Thymus (tissue), 11 donors: ENCODE measurements around the gene ASPSCR1. TPM values are rescaled to one million over a fixed set of nuclear protein-coding genes. Genes with fewer than 3 reads are reported as not detected.
A peak's percentile ranks its signal among the peaks of the same experiment; 100 is the strongest.

Experiments
- DNase-seq, 9 donors: peaks; one replicate each; pipeline ENCODE4 v3.0.0-alpha.2; 2013; ENCODE audit warnings: low spot score in 9 of 9, low read depth in 6 of 9, missing footprints in 1 of 9
- H3K27ac ChIP-seq, 2 donors: one replicate each; pipeline ENCODE4 v1.5.1; 2013; ENCODE audit warnings: control low read depth in 1 of 2, low read depth in 1 of 2, low read length in 1 of 2, mild to moderate bottlenecking in 1 of 2, moderate library complexity in 1 of 2
- H3K27me3 ChIP-seq, 2 donors: one replicate each; pipeline ENCODE4 v1.5.1; 2013; ENCODE audit warnings: low read length in 1 of 2; ENCODE audit not compliant: control insufficient read depth in 2 of 2, insufficient read depth in 1 of 2
- H3K36me3 ChIP-seq, 2 donors: one replicate each; pipeline ENCODE4 v1.5.1; 2013; ENCODE audit warnings: low read length in 1 of 2, mild to moderate bottlenecking in 1 of 2, moderate library complexity in 1 of 2; ENCODE audit not compliant: control insufficient read depth in 2 of 2, insufficient read depth in 2 of 2
- H3K4me1 ChIP-seq, 2 donors: one replicate each; pipeline ENCODE4 v1.5.1; 2013; ENCODE audit warnings: low read length in 2 of 2; ENCODE audit not compliant: control insufficient read depth in 2 of 2, insufficient read depth in 2 of 2
- H3K4me3 ChIP-seq, 2 donors: one replicate each; pipeline ENCODE4 v1.5.1; 2013; ENCODE audit warnings: low read length in 2 of 2, control low read depth in 1 of 2, mild to moderate bottlenecking in 1 of 2
- H3K9me3 ChIP-seq, 2 donors: one replicate each; pipeline ENCODE4 v1.5.1; 2013; ENCODE audit warnings: low read length in 1 of 2, mild to moderate bottlenecking in 1 of 2; ENCODE audit not compliant: control insufficient read depth in 2 of 2, insufficient read depth in 1 of 2
- WGBS: extraction: QIAGEN DNeasy Blood & Tissue Kit; methylation state at CpG from one replicate; pipeline ENCODE4 v1.1.7; 2013; 5-methylcytosine and 5-hydroxymethylcytosine counted together
- polyA plus RNA-seq: library from polyadenylated mRNA; stranded (reverse); fragments of 200-250 nt; gene quantifications from one replicate; pipeline ENCODE4 v1.2.3, GENCODE V29; 2013
- total RNA-seq: library from RNA; stranded (reverse); fragments of 120-200 nt; gene quantifications from one replicate; pipeline ENCODE4 v1.2.4, GENCODE V29; 2013
- donor health status: healthy.

The ASPSCR1 gene
- total and polyA plus RNA-seq, 2 donors: 27.6 to 57.6 TPM

GRCh38 chr17:81958633-81959342, 18.6 kb upstream of the ASPSCR1 start:
- Histone ChIP-seq H3K9me3 (peaks cover 0 to 1% of the 10 kb centered on the region in 2 donors), H3K4me3 (no peak overlapping the region), H3K4me1 (peaks cover 7 to 11% of the 10 kb centered on the region in 2 donors), H3K27ac (no peak overlapping the region), H3K36me3 (no peaks in the 10 kb centered on the region), H3K27me3 (peaks cover 58 to 77% of the 10 kb centered on the region in 2 donors)
- WGBS: 78% methylated on average over 15 of the region's 15 CpGs
- DNase-seq: no peak

GRCh38 chr17:81959362-81960129, 17.9 kb upstream of the ASPSCR1 start:
- H3K27me3 ChIP-seq: peaks cover 66 to 79% of the 10 kb centered on the region in 2 donors
- WGBS: 3% methylated on average over 112 of the region's 112 CpGs
- H3K27ac ChIP-seq: no peak overlapping the region
- DNase-seq: peak in 6 of 9 donors; percentile 49 to 83 (median 70)
- peak overlapping the region; percentile 16 to 49 for H3K4me3 ChIP-seq
- peaks cover 7 to 11% of the 10 kb centered on the region in 2 donors for H3K4me1 ChIP-seq
- H3K36me3 ChIP-seq: no peaks in the 10 kb centered on the region
- H3K9me3 ChIP-seq: peaks cover 0 to 1% of the 10 kb centered on the region in 2 donors

- Histone ChIP-seq H3K36me3 (no peaks in the 10 kb centered on the region), H3K4me1 (peaks cover 7 to 11% of the 10 kb centered on the region in 2 donors), H3K4me3 (peak overlapping the region in 1 of 2 donors; percentile 49), H3K27ac (no peak overlapping the region), H3K9me3 (no peaks in the 10 kb centered on the region), H3K27me3 (peaks cover 68 to 86% of the 10 kb centered on the region in 2 donors)
- 8% methylated on average over 98 of the region's 98 CpGs for WGBS
- no peak for DNase-seq
Measured at GRCh38 chr17:81960130-81960958, 17.1 kb upstream of the ASPSCR1 start.

GRCh38 chr17:81961087-81961511, 16.3 kb upstream of the ASPSCR1 start, which contains the start of gene NOTUM:
Gene NOTUM (minus strand): TSS chr17:81961187. CDS start chr17:81960909, 278 bp downstream.
- Histone ChIP-seq H3K27me3 (peaks cover 68 to 91% of the 10 kb centered on the region in 2 donors), H3K4me3 (peak within 1 kb of the TSS in 1 of 2 donors; percentile 49), H3K36me3 (no peaks in the 10 kb centered on the region), H3K4me1 (peaks cover 11% of the 10 kb centered on the region in 2 donors), H3K9me3 (no peaks in the 10 kb centered on the region), H3K27ac (no peak within 1 kb of the TSS)
- no peak for DNase-seq
- WGBS: under 1% methylated on average over 65 of the region's 65 CpGs

GRCh38 chr17:81961521-81962498, 15.6 kb upstream of the ASPSCR1 start:
- Histone ChIP-seq H3K36me3 (no peaks in the 10 kb centered on the region), H3K27ac (no peak overlapping the region), H3K9me3 (no peaks in the 10 kb centered on the region), H3K4me3 (peak overlapping the region in 1 of 2 donors; percentile 41), H3K27me3 (peaks cover 68 to 91% of the 10 kb centered on the region in 2 donors), H3K4me1 (peaks cover 18% of the 10 kb centered on the region in 2 donors)
- no peak for DNase-seq
- WGBS: 24% methylated on average over 82 of the region's 82 CpGs

- H3K4me3 ChIP-seq: no peak overlapping the region
- H3K4me1 ChIP-seq: peaks cover 27 to 28% of the 10 kb centered on the region in 2 donors
- H3K27me3 ChIP-seq: peaks cover 67 to 91% of the 10 kb centered on the region in 2 donors
- no peaks in the 10 kb centered on the region for H3K9me3 ChIP-seq
- no peak overlapping the region for H3K27ac ChIP-seq
- 89% methylated on average over 37 of the region's 37 CpGs for WGBS
- no peaks in the 10 kb centered on the region for H3K36me3 ChIP-seq
- DNase-seq: no peak
Measured at GRCh38 chr17:81962499-81963441, 14.7 kb upstream of the ASPSCR1 start.

GRCh38 chr17:81964081-81964849, 13.2 kb upstream of the ASPSCR1 start:
- Histone ChIP-seq H3K27me3 (peaks cover 52 to 76% of the 10 kb centered on the region in 2 donors), H3K9me3 (no peaks in the 10 kb centered on the region), H3K36me3 (no peaks in the 10 kb centered on the region), H3K4me1 (peaks cover 35 to 40% of the 10 kb centered on the region in 2 donors), H3K27ac (no peak overlapping the region), H3K4me3 (no peak overlapping the region)
- no peak for DNase-seq
- 92% methylated on average over 22 of the region's 22 CpGs for WGBS
